Spleen (tissue), 11 donors: ENCODE measurements around the gene EXOC4. TPM values are rescaled to one million over a fixed set of nuclear protein-coding genes. Genes with fewer than 3 reads are reported as not detected.

Source experiments
- DNase-seq: peaks from one replicate; pipeline ENCODE4 v3.0.0-alpha.2; 2020
- H3K27ac ChIP-seq, 8 donors: fragments of 200-600 bp; sonication (generic) in 7 of 8; 1 replicate in 4 of 8; 2 replicates in 4 of 8; pipeline versions ENCODE4 v1.5.0 to v1.8.0; 2016 to 2021; ENCODE audit warnings: inconsistent platforms in 4 of 8, mild to moderate bottlenecking in 4 of 8, moderate library complexity in 1 of 8
- H3K27me3 ChIP-seq, 7 donors: fragments of 200-600 bp; sonication (generic) in 6 of 7; replicated peaks in 1 of 7; 1 replicate in 4 of 7; 2 replicates in 3 of 7; pipeline versions ENCODE4 v1.5.0 to v1.8.0; 2016 to 2021; ENCODE audit warnings: inconsistent platforms in 3 of 7, mild to moderate bottlenecking in 1 of 7
- H3K36me3 ChIP-seq, 6 donors: fragments of 200-600 bp; sonication (generic) in 5 of 6; 1 replicate in 4 of 6; 2 replicates in 2 of 6; pipeline versions ENCODE4 v1.5.0 to v1.8.0; 2016 to 2021; ENCODE audit warnings: inconsistent platforms in 2 of 6
- H3K4me1 ChIP-seq, 6 donors: fragments of 200-600 bp; sonication (generic) in 5 of 6; 1 replicate in 3 of 6; 2 replicates in 3 of 6; pipeline versions ENCODE4 v1.5.0 to v1.8.0; 2016 to 2021; ENCODE audit warnings: inconsistent platforms in 3 of 6
- H3K4me3 ChIP-seq, 8 donors: fragments of 200-600 bp; sonication (generic) in 7 of 8; 1 replicate in 4 of 8; 2 replicates in 4 of 8; pipeline versions ENCODE4 v1.5.0 to v1.8.0; 2016 to 2021; ENCODE audit warnings: inconsistent platforms in 4 of 8, mild to moderate bottlenecking in 4 of 8, moderate library complexity in 2 of 8
- H3K9me3 ChIP-seq, 8 donors: fragments of 200-600 bp; sonication (generic) in 7 of 8; 1 replicate in 4 of 8; 2 replicates in 4 of 8; pipeline versions ENCODE4 v1.5.0 to v1.8.0; 2016 to 2021; ENCODE audit warnings: inconsistent platforms in 4 of 8
- POLR2A ChIP-seq, 3 donors: fragments of 450-650 bp; IDR thresholded peaks; one replicate each; pipeline ENCODE4 v1.5.1; 2017; ENCODE audit warnings: antibody characterized with exemption in 3 of 3, mild to moderate bottlenecking in 1 of 3
- POLR2AphosphoS5 ChIP-seq, 3 donors: sonication (generic); formaldehyde crosslinking; IDR thresholded peaks; one replicate each; pipeline ENCODE4 v1.5.1; 2017; ENCODE audit warnings: antibody characterized with exemption in 3 of 3
- WGBS, 5 donors: extraction: QIAGEN DNeasy Blood & Tissue Kit in 3 of 5; methylation state at CpG; one replicate each; pipeline versions ENCODE4 v1.1.5 to v1.1.7; 2013 to 2018; 5-methylcytosine and 5-hydroxymethylcytosine counted together
- intact Hi-C: fragments of 100-400 bp; cut with DNase I; formaldehyde crosslinking; loops from one replicate; pipeline ENCODE4 v1.15.0; 2023; ENCODE audit warnings: low total_unique reads
- polyA plus RNA-seq, 3 donors: library from polyadenylated mRNA; stranded (reverse); fragments of 200-250 nt; gene quantifications; one replicate each; pipeline ENCODE4 v1.2.1, GENCODE V29; 2013
- total RNA-seq, 7 donors: library from RNA; depleted of rRNA in 3 of 7; stranded (reverse); fragments of >200 nt in 3 of 7; fragmentation: NEBNext Ultra II Directional in 4 of 7; extraction: Animal tissue kit (Norgen Biotek cat#: 25700) in 4 of 7; gene quantifications; one replicate each; pipeline versions ENCODE4 v1.1.0 to v1.2.1, GENCODE V29; 2016 to 2021
- TF ChIP-seq, protein P1 (sequence below), 11 experiments: fragments of 200-600 bp in 7 of 11; fragments of 450-650 bp in 4 of 11; sonication (generic) in 4 of 11; IDR thresholded peaks in 8 of 11; conservative IDR thresholded peaks in 3 of 11; 1 replicate in 7 of 11; 2 replicates in 4 of 11; pipeline versions ENCODE4 v1.4.0 to v1.8.0; 2016 to 2021; ENCODE audit warnings: antibody characterized with exemption in 11 of 11, inconsistent platforms in 4 of 11, mild to moderate bottlenecking in 1 of 11
- donor health status: healthy with polysubstance abuse.
- donor health status: DM: no; HTN: no; CAD: no; lungs with moderate emphysema.
- donor health status: DM: no; HTN: no; CAD: no.
- donor health status: Bipolar disorder and iron deficiency.
- donor health status: healthy.
- donor health status: DM: no; HTN: no; CAD: no.
- donor health status: DM: yes; HTN: yes; CAD: no.

The EXOC4 gene
- total and polyA plus RNA-seq, 10 donors: 14.1 to 138 (median 102) TPM

DNA sequence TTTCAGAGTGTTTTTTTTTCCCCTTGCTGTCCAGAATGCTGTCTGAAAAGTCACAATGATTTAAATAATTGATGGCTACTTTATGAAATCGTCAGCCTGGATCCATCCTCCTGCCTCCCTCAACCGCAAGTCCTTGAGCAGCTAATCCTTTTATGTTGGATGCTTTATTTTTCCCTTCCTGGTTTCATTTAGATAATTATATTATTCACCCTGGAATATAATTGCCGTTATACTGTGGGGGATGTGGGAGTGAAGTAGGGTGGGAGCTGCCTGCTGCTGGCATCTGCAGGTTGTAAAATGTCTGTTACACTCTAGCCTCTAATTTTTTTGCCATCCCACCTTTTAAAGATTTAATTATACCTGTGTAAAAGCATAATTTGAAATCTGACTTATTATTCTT, 583.8 kb downstream of the EXOC4 start:
- Histone ChIP-seq H3K36me3 (peaks cover 0 to 11% (median 0%) of the 10 kb centered on the region in 6 donors), H3K9me3 (peaks cover 0 to 9% (median 7%) of the 10 kb centered on the region in 8 donors), H3K27ac (no peak overlapping the region), H3K4me1 (no peaks in the 10 kb centered on the region), H3K4me3 (no peak overlapping the region), H3K27me3 (no peaks in the 10 kb centered on the region)
- intact Hi-C loops: no loop called here
- WGBS, 5 donors: 81 to 89% (median 82%) methylated on average over 3 of the region's 3 CpGs
- no peak for DNase-seq
- no peak for TF ChIP-seq POLR2AphosphoS5 (IDR thresholded peaks at IDR 0.05)
- TF ChIP-seq, protein P1, sequence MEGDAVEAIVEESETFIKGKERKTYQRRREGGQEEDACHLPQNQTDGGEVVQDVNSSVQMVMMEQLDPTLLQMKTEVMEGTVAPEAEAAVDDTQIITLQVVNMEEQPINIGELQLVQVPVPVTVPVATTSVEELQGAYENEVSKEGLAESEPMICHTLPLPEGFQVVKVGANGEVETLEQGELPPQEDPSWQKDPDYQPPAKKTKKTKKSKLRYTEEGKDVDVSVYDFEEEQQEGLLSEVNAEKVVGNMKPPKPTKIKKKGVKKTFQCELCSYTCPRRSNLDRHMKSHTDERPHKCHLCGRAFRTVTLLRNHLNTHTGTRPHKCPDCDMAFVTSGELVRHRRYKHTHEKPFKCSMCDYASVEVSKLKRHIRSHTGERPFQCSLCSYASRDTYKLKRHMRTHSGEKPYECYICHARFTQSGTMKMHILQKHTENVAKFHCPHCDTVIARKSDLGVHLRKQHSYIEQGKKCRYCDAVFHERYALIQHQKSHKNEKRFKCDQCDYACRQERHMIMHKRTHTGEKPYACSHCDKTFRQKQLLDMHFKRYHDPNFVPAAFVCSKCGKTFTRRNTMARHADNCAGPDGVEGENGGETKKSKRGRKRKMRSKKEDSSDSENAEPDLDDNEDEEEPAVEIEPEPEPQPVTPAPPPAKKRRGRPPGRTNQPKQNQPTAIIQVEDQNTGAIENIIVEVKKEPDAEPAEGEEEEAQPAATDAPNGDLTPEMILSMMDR (IDR thresholded peaks at IDR 0.05 in 8 of 11, conservative IDR thresholded peaks at IDR 0.05 in 3 of 11): no peak
- TF ChIP-seq POLR2A (IDR thresholded peaks at IDR 0.05): no peak

DNA sequence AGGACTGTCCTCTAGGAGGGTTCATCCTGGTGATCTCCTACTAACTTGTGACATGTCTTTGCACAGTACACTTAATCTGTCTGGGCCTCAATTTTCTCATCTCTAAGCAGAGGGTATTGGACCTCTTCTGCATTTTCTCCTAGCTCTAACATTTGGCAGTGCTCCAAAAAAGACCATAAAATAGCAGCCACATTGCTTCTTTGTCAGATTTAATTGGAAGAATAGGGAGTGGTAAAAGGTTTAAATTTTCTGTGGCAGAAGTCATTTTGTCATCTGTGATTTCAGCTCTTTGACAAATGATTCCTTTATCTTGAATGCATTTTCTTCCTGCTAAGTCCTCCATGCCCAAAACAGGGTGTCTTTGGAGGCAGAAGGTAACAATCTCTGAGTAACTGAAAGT, 584.3 kb downstream of the EXOC4 start:
- DNase-seq: no peak
- Histone ChIP-seq H3K27ac (no peak overlapping the region), H3K4me1 (no peaks in the 10 kb centered on the region), H3K9me3 (peaks cover 0 to 3% (median 1%) of the 10 kb centered on the region in 8 donors), H3K27me3 (no peaks in the 10 kb centered on the region), H3K36me3 (peaks cover 0 to 5% (median 0%) of the 10 kb centered on the region in 6 donors), H3K4me3 (no peak overlapping the region)
- intact Hi-C loops: no loop called here
- no peak for TF ChIP-seq POLR2AphosphoS5 (IDR thresholded peaks at IDR 0.05)
- no peak for TF ChIP-seq POLR2A (IDR thresholded peaks at IDR 0.05)

DNA sequence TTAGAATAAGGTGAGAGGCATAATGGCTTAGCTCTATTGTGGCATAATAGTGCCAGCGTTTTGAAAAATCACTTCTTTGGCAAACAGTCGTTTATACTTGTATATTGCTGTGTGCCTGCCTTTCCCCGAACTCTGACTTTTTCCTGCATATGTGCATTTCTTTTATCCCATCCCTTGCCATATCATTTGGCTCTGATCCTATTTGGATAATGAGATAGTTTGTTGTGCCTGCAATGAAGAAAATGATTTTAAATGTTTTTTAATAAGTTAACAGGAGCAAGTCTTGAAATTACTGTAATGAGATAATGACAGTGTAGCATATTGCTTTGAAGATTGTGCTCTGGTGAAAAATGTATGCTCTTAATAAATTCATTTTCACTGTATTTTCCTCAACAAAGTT, 586.2 kb downstream of the EXOC4 start:
- WGBS, 5 donors: 96 to 99% (median 97%) methylated on average over 3 of the region's 3 CpGs
- DNase-seq: no peak
- TF ChIP-seq, protein P1 (IDR thresholded peaks at IDR 0.05 in 8 of 11, conservative IDR thresholded peaks at IDR 0.05 in 3 of 11): no peak
- TF ChIP-seq POLR2AphosphoS5 (IDR thresholded peaks at IDR 0.05) (no peak), POLR2A (IDR thresholded peaks at IDR 0.05) (no peak)
- H3K4me3 ChIP-seq: no peak overlapping the region
- no peaks in the 10 kb centered on the region for H3K27me3 ChIP-seq
- H3K27ac ChIP-seq: no peak overlapping the region
- H3K4me1 ChIP-seq: no peaks in the 10 kb centered on the region
- H3K36me3 ChIP-seq: no peaks in the 10 kb centered on the region
- intact Hi-C loops: no loop called here
- H3K9me3 ChIP-seq: peaks cover 0 to 7% (median 3%) of the 10 kb centered on the region in 8 donors

DNA sequence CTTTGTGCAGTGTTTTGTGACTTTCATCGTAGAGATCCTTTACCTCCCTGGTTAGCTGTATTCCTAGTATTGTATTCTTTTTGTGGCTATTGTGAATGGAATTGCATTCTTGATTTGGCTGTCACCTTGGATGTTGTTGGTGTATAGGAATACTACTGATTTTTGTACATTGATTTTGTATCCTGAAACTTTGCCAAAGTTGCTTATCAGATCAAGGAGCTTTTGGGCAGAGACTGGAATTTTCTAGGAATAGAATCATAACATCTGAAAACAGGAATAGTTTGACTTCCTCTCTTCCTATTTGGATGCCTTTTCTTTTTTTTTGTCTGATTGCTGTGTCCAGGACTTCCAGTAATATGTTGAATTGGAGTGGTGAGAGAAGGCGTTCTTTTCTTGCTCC, 590.5 kb downstream of the EXOC4 start:
- TF ChIP-seq POLR2A (IDR thresholded peaks at IDR 0.05) (no peak), POLR2AphosphoS5 (IDR thresholded peaks at IDR 0.05) (no peak)
- TF ChIP-seq, protein P1 (IDR thresholded peaks at IDR 0.05 in 8 of 11, conservative IDR thresholded peaks at IDR 0.05 in 3 of 11): no peak
- intact Hi-C loops: no loop called here
- DNase-seq: no peak
- Histone ChIP-seq H3K27ac (no peak overlapping the region), H3K9me3 (peaks cover 0 to 7% (median 3%) of the 10 kb centered on the region in 8 donors), H3K4me3 (no peak overlapping the region), H3K27me3 (no peaks in the 10 kb centered on the region), H3K4me1 (no peaks in the 10 kb centered on the region), H3K36me3 (no peaks in the 10 kb centered on the region)
- WGBS, 5 donors: 71 to 88% (median 84%) methylated on average over 2 of the region's 2 CpGs

DNA sequence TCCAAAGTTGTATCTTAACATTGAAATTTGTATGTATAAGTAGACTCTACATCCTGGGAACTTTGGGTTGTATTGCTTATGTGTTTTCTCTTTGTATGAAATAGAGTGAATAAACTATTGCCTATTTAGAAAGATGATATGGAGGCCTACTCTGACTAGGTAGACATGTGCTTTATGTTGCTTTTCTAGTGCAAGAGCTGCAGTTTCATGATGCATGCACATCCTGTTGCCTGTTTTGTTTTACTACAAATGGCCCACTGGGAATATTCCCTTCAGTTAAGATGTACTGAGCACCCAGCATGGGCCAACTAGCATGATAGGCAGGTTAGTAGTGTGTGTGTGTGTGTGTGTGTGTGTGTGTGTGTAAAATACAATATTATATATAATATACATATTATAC, 592.1 kb downstream of the EXOC4 start:
- H3K27ac ChIP-seq: no peak overlapping the region
- H3K27me3 ChIP-seq: no peaks in the 10 kb centered on the region
- no peaks in the 10 kb centered on the region for H3K4me1 ChIP-seq
- H3K36me3 ChIP-seq: no peaks in the 10 kb centered on the region
- H3K9me3 ChIP-seq: peaks cover 0 to 7% (median 3%) of the 10 kb centered on the region in 8 donors
- TF ChIP-seq POLR2AphosphoS5 (IDR thresholded peaks at IDR 0.05): no peak
- TF ChIP-seq, protein P1 (IDR thresholded peaks at IDR 0.05 in 8 of 11, conservative IDR thresholded peaks at IDR 0.05 in 3 of 11): no peak
- no peak for TF ChIP-seq POLR2A (IDR thresholded peaks at IDR 0.05)
- intact Hi-C loops: no loop called here
- no peak for DNase-seq
- H3K4me3 ChIP-seq: no peak overlapping the region
